Sigmoid colon (tissue), 4 donors: ENCODE measurements around the gene DMRT1.

Experiments used
- EP300 ChIP-seq, 4 donors: sonication (generic); formaldehyde crosslinking; IDR thresholded peaks; one replicate each; pipeline ENCODE4 v1.6.1; 2017; ENCODE audit warnings: antibody characterized with exemption in 4 of 4
- POLR2A ChIP-seq, 2 donors: fragments of 450-650 bp; IDR thresholded peaks; one replicate each; pipeline ENCODE4 v1.6.1; 2016; ENCODE audit warnings: antibody characterized with exemption in 2 of 2, mild to moderate bottlenecking in 2 of 2, moderate library complexity in 2 of 2
- TF ChIP-seq, protein P1 (sequence below), 4 experiments: fragments of 450-650 bp in 3 of 4; fragments of 200-600 bp in 1 of 4; IDR thresholded peaks; one replicate each; pipeline ENCODE4 v1.5.1; 2016 to 2019; ENCODE audit warnings: antibody characterized with exemption in 4 of 4, mild to moderate bottlenecking in 3 of 4, moderate library complexity in 2 of 4

DNA sequence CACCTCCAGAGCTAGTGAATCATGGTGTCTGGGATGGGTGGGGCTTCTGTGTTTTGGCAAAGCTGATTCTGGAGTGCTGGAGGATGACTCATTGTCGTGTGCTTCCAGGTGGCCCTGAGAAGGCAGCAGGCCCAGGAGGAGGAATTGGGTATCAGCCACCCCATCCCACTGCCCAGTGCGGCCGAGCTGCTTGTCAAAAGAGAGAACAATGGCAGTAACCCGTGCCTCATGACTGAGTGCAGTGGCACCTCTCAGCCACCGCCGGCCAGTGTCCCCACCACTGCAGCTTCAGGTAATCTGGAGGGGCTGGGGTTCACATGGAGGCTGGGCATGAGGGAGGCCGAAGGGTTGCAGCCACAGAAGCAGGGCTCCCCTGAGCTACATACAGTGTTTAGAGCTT, 5.4 kb downstream of the DMRT1 start:
- TF ChIP-seq, protein P1, sequence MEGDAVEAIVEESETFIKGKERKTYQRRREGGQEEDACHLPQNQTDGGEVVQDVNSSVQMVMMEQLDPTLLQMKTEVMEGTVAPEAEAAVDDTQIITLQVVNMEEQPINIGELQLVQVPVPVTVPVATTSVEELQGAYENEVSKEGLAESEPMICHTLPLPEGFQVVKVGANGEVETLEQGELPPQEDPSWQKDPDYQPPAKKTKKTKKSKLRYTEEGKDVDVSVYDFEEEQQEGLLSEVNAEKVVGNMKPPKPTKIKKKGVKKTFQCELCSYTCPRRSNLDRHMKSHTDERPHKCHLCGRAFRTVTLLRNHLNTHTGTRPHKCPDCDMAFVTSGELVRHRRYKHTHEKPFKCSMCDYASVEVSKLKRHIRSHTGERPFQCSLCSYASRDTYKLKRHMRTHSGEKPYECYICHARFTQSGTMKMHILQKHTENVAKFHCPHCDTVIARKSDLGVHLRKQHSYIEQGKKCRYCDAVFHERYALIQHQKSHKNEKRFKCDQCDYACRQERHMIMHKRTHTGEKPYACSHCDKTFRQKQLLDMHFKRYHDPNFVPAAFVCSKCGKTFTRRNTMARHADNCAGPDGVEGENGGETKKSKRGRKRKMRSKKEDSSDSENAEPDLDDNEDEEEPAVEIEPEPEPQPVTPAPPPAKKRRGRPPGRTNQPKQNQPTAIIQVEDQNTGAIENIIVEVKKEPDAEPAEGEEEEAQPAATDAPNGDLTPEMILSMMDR (IDR thresholded peaks at IDR 0.05): no peak
- TF ChIP-seq EP300 (IDR thresholded peaks at IDR 0.05) (no peak), POLR2A (IDR thresholded peaks at IDR 0.05) (no peak)
